Uterus (tissue), 2 donors: ENCODE data around the gene ERC2.

ENCODE experiments used
- CTCF ChIP-seq, 4 experiments: fragments of 200-600 bp in 2 of 4; fragments of 450-650 bp in 2 of 4; sonication (generic) in 2 of 4; IDR thresholded peaks; one replicate each; pipeline ENCODE4 v1.5.1; 2016 to 2019; ENCODE audit warnings: antibody characterized with exemption in 4 of 4, mild to moderate bottlenecking in 2 of 4, moderate library complexity in 1 of 4
- POLR2A ChIP-seq, 2 donors: fragments of 450-650 bp; IDR thresholded peaks; one replicate each; pipeline ENCODE4 v1.6.1; 2016; ENCODE audit warnings: antibody characterized with exemption in 2 of 2, mild to moderate bottlenecking in 1 of 2, moderate library complexity in 1 of 2

GRCh38 chr3:55609230-55609827, 858.9 kb downstream of the ERC2 start:
- TF ChIP-seq CTCF (IDR thresholded peaks at IDR 0.05) (no peak), POLR2A (IDR thresholded peaks at IDR 0.05) (no peak)
